ENCODE data around the gene AKR1A1. TPM values are rescaled to one million over a fixed set of nuclear protein-coding genes. Genes with fewer than 3 reads are reported as not detected.

AKR1A1 gene
- total RNA-seq, 1 donor from 2014 or later, result 154 TPM

- no peaks in the 10 kb centered on the region for H3K9me3 Mint-ChIP-seq (ENCODE audit: low read depth)
- H3K27me3 Mint-ChIP-seq (ENCODE audit: low read depth), result no peaks in the 10 kb centered on the region
- H3K4me1 Mint-ChIP-seq (ENCODE audit: low read depth), result peaks cover 23% of the 10 kb centered on the region
- TF ChIP-seq CTCF (IDR thresholded peaks at IDR 0.05), result no peak
- H3K4me3 Mint-ChIP-seq (ENCODE audit: unreplicated experiment), result no peak overlapping the region
- no peak overlapping the region for H3K27ac Mint-ChIP-seq (ENCODE audit: unreplicated experiment)
- no peak for DNase-seq (ENCODE audit: low spot score)
- peaks cover 7% of the 10 kb centered on the region for H3K36me3 Mint-ChIP-seq (ENCODE audit: low read depth)
Measured at GRCh38 chr1:45554198-45554597, 3.6 kb downstream of the AKR1A1 start.

GRCh38 chr1:45557422-45557944 is 6.9 kb downstream of the AKR1A1 start:
- DNase-seq (ENCODE audit: low spot score), result no peak
- no peak for TF ChIP-seq CTCF (IDR thresholded peaks at IDR 0.05)
- Mint-ChIP-seq H3K27ac (ENCODE audit: unreplicated experiment) (peak overlapping the region; percentile 49), H3K9me3 (ENCODE audit: low read depth) (no peaks in the 10 kb centered on the region), H3K4me1 (ENCODE audit: low read depth) (peaks cover 11% of the 10 kb centered on the region), H3K27me3 (ENCODE audit: low read depth) (no peaks in the 10 kb centered on the region), H3K4me3 (ENCODE audit: unreplicated experiment) (no peak overlapping the region), H3K36me3 (ENCODE audit: low read depth) (peaks cover 11% of the 10 kb centered on the region)

- TF ChIP-seq CTCF (IDR thresholded peaks at IDR 0.05), result no peak
- Mint-ChIP-seq H3K27me3 (ENCODE audit: low read depth) (no peaks in the 10 kb centered on the region), H3K9me3 (ENCODE audit: low read depth) (no peaks in the 10 kb centered on the region), H3K4me1 (ENCODE audit: low read depth) (peaks cover 7% of the 10 kb centered on the region), H3K36me3 (ENCODE audit: low read depth) (peaks cover 30% of the 10 kb centered on the region), H3K27ac (ENCODE audit: unreplicated experiment) (peak overlapping the region; percentile 69), H3K4me3 (ENCODE audit: unreplicated experiment) (no peak overlapping the region)
- DNase-seq (ENCODE audit: low spot score), result no peak
Measured at GRCh38 chr1:45563843-45564242, 13.2 kb downstream of the AKR1A1 start.

- H3K4me3 Mint-ChIP-seq (ENCODE audit: unreplicated experiment), result no peak overlapping the region
- peaks cover 37% of the 10 kb centered on the region for H3K36me3 Mint-ChIP-seq (ENCODE audit: low read depth)
- peaks cover 4% of the 10 kb centered on the region for H3K4me1 Mint-ChIP-seq (ENCODE audit: low read depth)
- peak; percentile 55 for DNase-seq (ENCODE audit: low spot score)
- no peak for TF ChIP-seq CTCF (IDR thresholded peaks at IDR 0.05)
- no peak overlapping the region for H3K27ac Mint-ChIP-seq (ENCODE audit: unreplicated experiment)
- no peaks in the 10 kb centered on the region for H3K27me3 Mint-ChIP-seq (ENCODE audit: low read depth)
- no peaks in the 10 kb centered on the region for H3K9me3 Mint-ChIP-seq (ENCODE audit: low read depth)
Measured at GRCh38 chr1:45566722-45567121, 16.1 kb downstream of the AKR1A1 start.

GRCh38 chr1:45567911-45568310 is 17.3 kb downstream of the AKR1A1 start:
- peaks cover 33% of the 10 kb centered on the region for H3K36me3 Mint-ChIP-seq (ENCODE audit: low read depth)
- H3K27me3 Mint-ChIP-seq (ENCODE audit: low read depth), result no peaks in the 10 kb centered on the region
- DNase-seq (ENCODE audit: low spot score), result peak; percentile 79

More at GRCh38 chr1:45567911-45568310, 17.3 kb downstream of the AKR1A1 start:
- Mint-ChIP-seq H3K27ac (ENCODE audit: unreplicated experiment) (no peak overlapping the region), H3K9me3 (ENCODE audit: low read depth) (no peaks in the 10 kb centered on the region), H3K4me3 (ENCODE audit: unreplicated experiment) (no peak overlapping the region), H3K4me1 (ENCODE audit: low read depth) (peaks cover 4% of the 10 kb centered on the region)
- TF ChIP-seq CTCF (IDR thresholded peaks at IDR 0.05), result no peak
